PC-3 (cell line): ENCODE results near the gene ACIN1.

Experiments
- EZH2 ChIP-seq: fragments of 300-600 bp; sonication (generic); IDR thresholded peaks from one replicate; pipeline ENCODE4 v1.6.1; 2017; ENCODE audit warnings: antibody characterized with exemption, mild to moderate bottlenecking, low read length; ENCODE audit not compliant: unreplicated experiment
- EZH2phosphoT487 ChIP-seq: fragments of 300-600 bp; sonication (generic); IDR thresholded peaks from 2 replicates; pipeline ENCODE4 v1.6.1; 2018; ENCODE audit warnings: mild to moderate bottlenecking, antibody characterized with exemption, low read length, borderline replicate concordance
- TF ChIP-seq, protein P1 (sequence below): fragments of 300-600 bp; sonication (generic); conservative IDR thresholded peaks from 2 replicates; pipeline ENCODE4 v1.5.1; 2017; ENCODE audit warnings: antibody characterized with exemption, low read depth, mild to moderate bottlenecking, low read length

DNA sequence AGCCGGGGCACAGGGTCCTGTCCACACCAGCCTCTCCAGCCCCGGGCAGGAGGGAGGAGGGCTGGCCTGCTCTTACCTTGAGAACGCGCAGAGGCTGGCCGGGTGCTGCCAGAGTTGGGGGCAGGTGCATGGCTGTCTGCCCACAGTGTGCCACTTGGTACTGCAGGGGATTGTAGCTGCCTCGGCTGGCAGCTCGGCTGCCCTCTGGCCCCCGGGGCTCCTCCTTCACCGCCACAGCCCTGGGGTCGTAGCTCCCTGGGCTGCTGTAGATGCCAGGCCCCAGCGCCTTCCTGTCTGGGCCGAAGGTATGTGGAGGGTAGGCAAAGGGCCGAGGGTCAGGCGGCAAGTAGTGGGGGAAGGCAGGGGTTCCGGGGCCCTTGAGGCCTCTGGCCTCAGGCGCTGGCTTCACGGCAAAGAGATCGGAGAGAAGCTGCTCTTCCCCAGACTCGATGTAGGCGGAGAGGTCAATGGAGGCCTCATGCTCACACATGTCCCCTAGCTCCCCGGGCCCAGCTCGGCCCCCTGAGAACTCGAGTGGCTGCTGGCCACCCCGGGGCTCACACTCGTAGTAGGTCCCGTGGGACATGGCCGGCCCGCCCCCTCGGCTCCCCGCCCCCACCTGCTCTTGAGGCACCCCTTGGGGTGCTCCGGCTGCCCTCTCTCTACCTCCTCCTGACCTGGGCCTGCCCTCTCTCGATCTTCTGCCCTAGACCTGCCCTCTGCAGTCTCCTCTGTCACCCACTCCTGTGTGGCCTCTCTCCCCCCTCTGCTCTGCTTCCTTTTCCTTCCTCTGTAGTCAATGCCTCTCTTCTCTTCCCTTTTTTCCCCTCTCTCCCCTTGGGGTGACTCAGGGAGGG, 23.8 kb upstream of the ACIN1 start, which contains the start of gene CEBPE:
- TF ChIP-seq, protein P1, sequence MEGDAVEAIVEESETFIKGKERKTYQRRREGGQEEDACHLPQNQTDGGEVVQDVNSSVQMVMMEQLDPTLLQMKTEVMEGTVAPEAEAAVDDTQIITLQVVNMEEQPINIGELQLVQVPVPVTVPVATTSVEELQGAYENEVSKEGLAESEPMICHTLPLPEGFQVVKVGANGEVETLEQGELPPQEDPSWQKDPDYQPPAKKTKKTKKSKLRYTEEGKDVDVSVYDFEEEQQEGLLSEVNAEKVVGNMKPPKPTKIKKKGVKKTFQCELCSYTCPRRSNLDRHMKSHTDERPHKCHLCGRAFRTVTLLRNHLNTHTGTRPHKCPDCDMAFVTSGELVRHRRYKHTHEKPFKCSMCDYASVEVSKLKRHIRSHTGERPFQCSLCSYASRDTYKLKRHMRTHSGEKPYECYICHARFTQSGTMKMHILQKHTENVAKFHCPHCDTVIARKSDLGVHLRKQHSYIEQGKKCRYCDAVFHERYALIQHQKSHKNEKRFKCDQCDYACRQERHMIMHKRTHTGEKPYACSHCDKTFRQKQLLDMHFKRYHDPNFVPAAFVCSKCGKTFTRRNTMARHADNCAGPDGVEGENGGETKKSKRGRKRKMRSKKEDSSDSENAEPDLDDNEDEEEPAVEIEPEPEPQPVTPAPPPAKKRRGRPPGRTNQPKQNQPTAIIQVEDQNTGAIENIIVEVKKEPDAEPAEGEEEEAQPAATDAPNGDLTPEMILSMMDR: no peak
- no peak for TF ChIP-seq EZH2
- no peak for TF ChIP-seq EZH2phosphoT487
